GM06990 (cell line): ENCODE data around the gene NGEF.

Experiments
- DNase-seq: peaks from one replicate; pipeline ENCODE4 v3.0.0-alpha.2; 2011; ENCODE audit not compliant: insufficient read length; ENCODE audit errors: extremely low read depth
- H3K27me3 ChIP-seq: replicated peaks from 2 replicates; pipeline ENCODE4 v1.6.0; 2011; ENCODE audit warnings: low read length; ENCODE audit not compliant: control insufficient read depth, insufficient read depth
- H3K36me3 ChIP-seq: 2 replicates; pipeline ENCODE4 v1.5.1; 2011; ENCODE audit warnings: low read length; ENCODE audit not compliant: control insufficient read depth, insufficient read depth
- H3K4me3 ChIP-seq: replicated peaks from 2 replicates; pipeline ENCODE4 v1.5.1; 2011; ENCODE audit warnings: low read depth, mild to moderate bottlenecking, control low read depth, low read length
- CTCF ChIP-seq: IDR thresholded peaks from 2 replicates; pipeline ENCODE4 v1.5.1; 2011; ENCODE audit warnings: low read length, control low read depth, mild to moderate bottlenecking, inconsistent platforms; ENCODE audit not compliant: insufficient read depth, poor library complexity, severe bottlenecking

NGEF gene

GRCh38 chr2:232884001-232884421 lies 129.0 kb downstream of the NGEF start:
- DNase-seq: no peak
- no peak overlapping the region for H3K4me3 ChIP-seq
- TF ChIP-seq CTCF: no peak
- H3K27me3 ChIP-seq: no peaks in the 10 kb centered on the region; the same call in 1 of the 2 replicates
- no peaks in the 10 kb centered on the region for H3K36me3 ChIP-seq

- no peaks in the 10 kb centered on the region for H3K36me3 ChIP-seq
- H3K4me3 ChIP-seq: no peak overlapping the region
- H3K27me3 ChIP-seq: no peaks in the 10 kb centered on the region; the same call in 1 of the 2 replicates
- TF ChIP-seq CTCF: no peak
- DNase-seq: no peak
Observed at GRCh38 chr2:232883116-232883721, 129.8 kb downstream of the NGEF start.

GRCh38 chr2:232882505-232883115 lies 130.4 kb downstream of the NGEF start:
- Histone ChIP-seq H3K27me3 (no peaks in the 10 kb centered on the region; the same call in 1 of the 2 replicates), H3K4me3 (no peak overlapping the region), H3K36me3 (no peaks in the 10 kb centered on the region)
- TF ChIP-seq CTCF: no peak
- no peak for DNase-seq

GRCh38 chr2:232882085-232882484 lies 131.0 kb downstream of the NGEF start:
- Histone ChIP-seq H3K4me3 (no peak overlapping the region), H3K36me3 (no peaks in the 10 kb centered on the region), H3K27me3 (no peaks in the 10 kb centered on the region; the same call in 1 of the 2 replicates)
- TF ChIP-seq CTCF: no peak
- no peak for DNase-seq

GRCh38 chr2:232880764-232881351 lies 132.2 kb downstream of the NGEF start:
- no peak for DNase-seq
- H3K4me3 ChIP-seq: no peak overlapping the region
- TF ChIP-seq CTCF: no peak

More at GRCh38 chr2:232880764-232881351, 132.2 kb downstream of the NGEF start:
- Histone ChIP-seq H3K27me3 (no peaks in the 10 kb centered on the region; the same call in 1 of the 2 replicates), H3K36me3 (no peaks in the 10 kb centered on the region)
